ENCODE measurements around the gene DEPDC4.

DNA sequence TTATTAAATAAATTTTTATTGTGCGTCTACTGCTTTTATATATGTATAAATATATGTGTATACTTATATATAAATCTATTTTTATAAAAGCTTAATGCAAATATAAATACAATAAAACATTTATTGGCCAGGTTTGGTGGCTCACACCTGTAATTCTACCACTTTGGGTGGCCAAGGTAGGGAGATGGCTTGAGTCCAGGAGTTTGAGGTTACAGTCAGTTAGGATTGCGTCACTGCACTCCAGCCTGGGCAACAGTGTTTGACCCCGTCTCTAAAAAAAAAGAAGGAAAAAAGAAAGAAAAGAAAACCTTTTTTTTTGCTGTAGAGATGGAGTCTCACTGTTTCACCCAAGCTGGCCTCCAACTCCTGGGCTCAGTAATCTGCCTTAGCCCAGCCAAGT, 45.4 kb downstream of the DEPDC4 start:
- TF ChIP-seq, protein P1, sequence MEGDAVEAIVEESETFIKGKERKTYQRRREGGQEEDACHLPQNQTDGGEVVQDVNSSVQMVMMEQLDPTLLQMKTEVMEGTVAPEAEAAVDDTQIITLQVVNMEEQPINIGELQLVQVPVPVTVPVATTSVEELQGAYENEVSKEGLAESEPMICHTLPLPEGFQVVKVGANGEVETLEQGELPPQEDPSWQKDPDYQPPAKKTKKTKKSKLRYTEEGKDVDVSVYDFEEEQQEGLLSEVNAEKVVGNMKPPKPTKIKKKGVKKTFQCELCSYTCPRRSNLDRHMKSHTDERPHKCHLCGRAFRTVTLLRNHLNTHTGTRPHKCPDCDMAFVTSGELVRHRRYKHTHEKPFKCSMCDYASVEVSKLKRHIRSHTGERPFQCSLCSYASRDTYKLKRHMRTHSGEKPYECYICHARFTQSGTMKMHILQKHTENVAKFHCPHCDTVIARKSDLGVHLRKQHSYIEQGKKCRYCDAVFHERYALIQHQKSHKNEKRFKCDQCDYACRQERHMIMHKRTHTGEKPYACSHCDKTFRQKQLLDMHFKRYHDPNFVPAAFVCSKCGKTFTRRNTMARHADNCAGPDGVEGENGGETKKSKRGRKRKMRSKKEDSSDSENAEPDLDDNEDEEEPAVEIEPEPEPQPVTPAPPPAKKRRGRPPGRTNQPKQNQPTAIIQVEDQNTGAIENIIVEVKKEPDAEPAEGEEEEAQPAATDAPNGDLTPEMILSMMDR (IDR thresholded peaks at IDR 0.05; ENCODE audit: insufficient read depth, low read depth, low read length), result no peak
- no peak for TF ChIP-seq EZH2 (IDR thresholded peaks at IDR 0.05; ENCODE audit: insufficient read depth, low read length)

Data from astrocyte (in vitro differentiated cells and primary cell).